Measurements from ENCODE around the gene PRM1. TPM values are rescaled to one million over a fixed set of nuclear protein-coding genes. Genes with fewer than 3 reads are reported as not detected.

Gene PRM1
- total and polyA plus RNA-seq, 2 of the 13 experiments (the other 11 are each of a cell fraction or from before 2014, with no cell fraction given), result not detected

- TF ChIP-seq SALL1 (CRISPR knock-in tag; IDR thresholded peaks at IDR 0.05), result peak; percentile 97; the same call in 1 of the 2 replicates
- no peak for TF ChIP-seq ZNF10 (CRISPR knock-in tag; IDR thresholded peaks at IDR 0.05; ENCODE audit: borderline replicate concordance, low read depth)
- TF ChIP-seq ZSCAN20 (CRISPR knock-in tag; IDR thresholded peaks at IDR 0.05; ENCODE audit: borderline replicate concordance), result no peak
- no peak for TF ChIP-seq ZNF75D (CRISPR knock-in tag; IDR thresholded peaks at IDR 0.05; ENCODE audit: borderline replicate concordance)
- TF ChIP-seq ZNF7 (CRISPR knock-in tag; IDR thresholded peaks at IDR 0.05), result peak; percentile 6; the same call in 1 of the 2 replicates
- TF ChIP-seq ZNF589 (CRISPR knock-in tag; conservative IDR thresholded peaks at IDR 0.05), result 0 out of 2 replicates have a peak, but pooled peaks have one; percentile 61
- no peak; the same call in 1 of the 2 replicates for TF ChIP-seq ZNF512B (CRISPR knock-in tag; IDR thresholded peaks at IDR 0.05; ENCODE audit: borderline replicate concordance)
- TF ChIP-seq ZNF616 (CRISPR knock-in tag; IDR thresholded peaks at IDR 0.05; ENCODE audit: low read depth), result peak; percentile 66; the same call in 1 of the 2 replicates
- no peak for TF ChIP-seq NKX3-1 (CRISPR knock-in tag; IDR thresholded peaks at IDR 0.05)
- no peak for TF ChIP-seq ZNF644 (CRISPR knock-in tag; IDR thresholded peaks at IDR 0.05; ENCODE audit: low read depth)
- peak; percentile 86; the same call in 1 of the 2 replicates for TF ChIP-seq EHMT2 (IDR thresholded peaks at IDR 0.05; ENCODE audit: borderline replicate concordance, low read depth, low read length)
- peak; percentile 49; the same call in 1 of the 2 replicates for TF ChIP-seq ZIK1 (CRISPR knock-in tag; IDR thresholded peaks at IDR 0.05; ENCODE audit: borderline replicate concordance, low read depth)
- peak; percentile 56; the same call in 1 of the 2 replicates for TF ChIP-seq ZMAT3 (CRISPR knock-in tag; conservative IDR thresholded peaks at IDR 0.05)
- no peak for TF ChIP-seq GLMP (CRISPR knock-in tag; IDR thresholded peaks at IDR 0.05; ENCODE audit: borderline replicate concordance)
- TF ChIP-seq RFX1 (IDR thresholded peaks at IDR 0.05), result peak; percentile 88
- no peak for TF ChIP-seq REL (CRISPR knock-in tag; conservative IDR thresholded peaks at IDR 0.05)
- TF ChIP-seq ZNF558 (CRISPR knock-in tag; IDR thresholded peaks at IDR 0.05; ENCODE audit: borderline replicate concordance), result no peak
- TF ChIP-seq ZSCAN22 (CRISPR knock-in tag; IDR thresholded peaks at IDR 0.05), result no peak
- peak; percentile 76; the same call in 1 of the 2 replicates for TF ChIP-seq ZNF281 (CRISPR knock-in tag; IDR thresholded peaks at IDR 0.05; ENCODE audit: borderline replicate concordance)
- TF ChIP-seq KLF6 (CRISPR knock-in tag; IDR thresholded peaks at IDR 0.05), result no peak; the same call in 1 of the 2 replicates
- no peak for TF ChIP-seq ZNF678 (CRISPR knock-in tag; IDR thresholded peaks at IDR 0.05)
- TF ChIP-seq YY1 (IDR thresholded peaks at IDR 0.05; ENCODE audit: insufficient read depth, insufficient replicate concordance, low read depth, low read length), result no peak
- no peak; the same call in 1 of the 2 replicates for TF ChIP-seq YEATS2 (CRISPR knock-in tag; IDR thresholded peaks at IDR 0.05; ENCODE audit: borderline replicate concordance)
- TF ChIP-seq KAT8 (CRISPR knock-in tag; IDR thresholded peaks at IDR 0.05), result peak; percentile 45; the same call in 1 of the 2 replicates
These were observed 28.9 kb upstream of the PRM1 start (continued) for GRCh38 chr16:11309895-11310633.
